Uterus (tissue), 2 donors: ENCODE results near the gene ALKBH7.

Experiments
- POLR2A ChIP-seq, 2 donors: fragments of 450-650 bp; IDR thresholded peaks; one replicate each; pipeline ENCODE4 v1.6.1; 2016; ENCODE audit warnings: antibody characterized with exemption in 2 of 2, mild to moderate bottlenecking in 1 of 2, moderate library complexity in 1 of 2
- TF ChIP-seq, protein P1 (sequence below), 4 experiments: fragments of 200-600 bp in 2 of 4; fragments of 450-650 bp in 2 of 4; sonication (generic) in 2 of 4; IDR thresholded peaks; one replicate each; pipeline ENCODE4 v1.5.1; 2016 to 2019; ENCODE audit warnings: antibody characterized with exemption in 4 of 4, mild to moderate bottlenecking in 2 of 4, moderate library complexity in 1 of 4

DNA sequence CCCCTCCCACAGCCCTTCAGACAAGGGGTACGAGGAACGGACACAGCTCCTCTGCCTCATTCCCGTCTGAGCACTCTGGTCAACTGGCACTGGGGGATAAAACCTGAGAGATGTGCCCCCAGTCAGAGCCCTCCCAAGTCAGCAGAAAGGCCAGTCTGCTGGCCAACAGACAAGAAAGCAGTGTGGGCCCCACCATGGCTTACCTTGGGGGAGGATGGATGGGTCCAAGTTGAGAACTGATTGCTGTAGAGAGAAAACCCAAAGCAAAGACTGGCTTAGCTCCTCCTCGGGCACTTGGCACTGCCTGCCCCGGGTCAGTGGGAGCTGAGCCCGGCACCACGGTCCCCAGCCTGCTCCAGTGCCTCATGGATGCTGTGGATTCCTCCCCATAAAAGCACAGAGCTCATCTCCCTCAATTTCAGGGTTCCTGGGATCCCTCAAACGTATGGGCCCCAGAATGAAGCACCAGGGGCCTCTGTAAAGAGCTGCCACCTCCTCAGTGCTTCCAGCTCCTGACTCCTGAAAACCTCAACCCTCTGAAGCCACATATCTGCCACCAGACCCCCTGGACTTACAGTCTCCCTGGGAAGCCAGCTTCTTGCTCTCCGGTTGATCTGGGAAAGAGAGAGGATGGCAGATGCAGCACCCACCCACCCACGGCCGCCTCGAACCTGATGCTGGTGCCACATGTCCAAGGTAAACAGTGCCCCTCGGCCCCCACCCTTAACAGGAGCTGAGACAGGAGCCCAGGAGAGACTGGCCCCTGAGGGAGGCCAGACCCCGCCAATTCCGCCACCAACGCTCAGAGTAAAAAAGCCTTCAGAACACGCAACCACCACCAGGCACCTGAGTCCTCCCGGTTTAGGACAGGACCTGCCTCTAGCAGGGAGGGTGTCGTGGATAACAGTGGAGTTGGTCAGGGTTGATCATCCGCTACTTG lies 48.8 kb downstream of the ALKBH7 start:
- TF ChIP-seq, protein P1, sequence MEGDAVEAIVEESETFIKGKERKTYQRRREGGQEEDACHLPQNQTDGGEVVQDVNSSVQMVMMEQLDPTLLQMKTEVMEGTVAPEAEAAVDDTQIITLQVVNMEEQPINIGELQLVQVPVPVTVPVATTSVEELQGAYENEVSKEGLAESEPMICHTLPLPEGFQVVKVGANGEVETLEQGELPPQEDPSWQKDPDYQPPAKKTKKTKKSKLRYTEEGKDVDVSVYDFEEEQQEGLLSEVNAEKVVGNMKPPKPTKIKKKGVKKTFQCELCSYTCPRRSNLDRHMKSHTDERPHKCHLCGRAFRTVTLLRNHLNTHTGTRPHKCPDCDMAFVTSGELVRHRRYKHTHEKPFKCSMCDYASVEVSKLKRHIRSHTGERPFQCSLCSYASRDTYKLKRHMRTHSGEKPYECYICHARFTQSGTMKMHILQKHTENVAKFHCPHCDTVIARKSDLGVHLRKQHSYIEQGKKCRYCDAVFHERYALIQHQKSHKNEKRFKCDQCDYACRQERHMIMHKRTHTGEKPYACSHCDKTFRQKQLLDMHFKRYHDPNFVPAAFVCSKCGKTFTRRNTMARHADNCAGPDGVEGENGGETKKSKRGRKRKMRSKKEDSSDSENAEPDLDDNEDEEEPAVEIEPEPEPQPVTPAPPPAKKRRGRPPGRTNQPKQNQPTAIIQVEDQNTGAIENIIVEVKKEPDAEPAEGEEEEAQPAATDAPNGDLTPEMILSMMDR (IDR thresholded peaks at IDR 0.05): no peak
- no peak for TF ChIP-seq POLR2A (IDR thresholded peaks at IDR 0.05)
